Activated CD8-positive, alpha-beta memory T cell treated with anti-CD3 and anti-CD28 coated beads, Interleukin-2, amount 50 U/mL, for 1 hour (primary cell): ENCODE data around the gene RPL5.

Experiments used
- DNase-seq: peaks from one replicate; pipeline ENCODE4 v3.0.0-alpha.2; 2020; ENCODE audit errors: extremely low read depth

Gene RPL5

DNA sequence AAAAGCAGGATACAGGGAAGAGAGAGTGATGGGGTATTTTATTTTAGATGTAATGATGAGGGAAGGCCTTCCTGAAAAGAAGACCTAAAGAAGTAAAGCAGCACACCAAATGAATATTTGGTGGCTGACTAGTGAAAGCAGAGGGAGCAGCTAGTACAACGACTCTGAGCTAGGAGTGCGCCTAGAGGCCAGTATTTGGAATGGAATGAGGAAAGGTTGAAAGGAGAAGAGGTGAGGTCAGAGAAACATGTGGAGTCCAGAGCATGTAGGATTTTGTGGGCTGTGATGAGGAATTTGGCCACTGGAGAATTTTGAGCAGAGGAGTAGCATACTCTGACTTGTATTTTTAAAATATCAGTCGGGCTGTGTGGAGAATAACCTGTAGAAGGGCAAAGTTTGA, 11.8 kb upstream of the RPL5 start:
- DNase-seq: no peak

DNA sequence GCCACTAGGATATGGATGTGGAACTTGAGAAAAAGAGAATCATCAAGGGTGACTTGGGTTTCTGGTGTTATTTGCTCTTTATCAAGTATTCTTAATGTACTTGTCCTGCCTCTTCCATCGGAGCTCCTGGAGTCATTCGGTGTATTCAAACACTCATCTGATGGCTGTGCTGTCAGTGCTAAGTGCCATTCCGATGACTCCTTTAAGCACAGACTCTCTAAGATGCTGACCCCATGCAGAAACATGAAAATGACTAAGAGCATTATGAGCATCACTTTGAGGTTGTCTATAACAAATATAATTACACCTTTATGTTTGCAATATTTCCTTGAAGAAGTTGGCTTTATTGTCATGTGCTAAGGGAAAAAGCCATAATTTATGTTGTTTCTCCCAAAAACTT, 11.3 kb upstream of the RPL5 start:
- no peak for DNase-seq

GRCh38 chr1:92822879-92823278, 9.0 kb upstream of the RPL5 start:
- no peak for DNase-seq

- no peak for DNase-seq
These were observed 5.0 kb upstream of the RPL5 start for GRCh38 chr1:92826792-92827191.

DNA sequence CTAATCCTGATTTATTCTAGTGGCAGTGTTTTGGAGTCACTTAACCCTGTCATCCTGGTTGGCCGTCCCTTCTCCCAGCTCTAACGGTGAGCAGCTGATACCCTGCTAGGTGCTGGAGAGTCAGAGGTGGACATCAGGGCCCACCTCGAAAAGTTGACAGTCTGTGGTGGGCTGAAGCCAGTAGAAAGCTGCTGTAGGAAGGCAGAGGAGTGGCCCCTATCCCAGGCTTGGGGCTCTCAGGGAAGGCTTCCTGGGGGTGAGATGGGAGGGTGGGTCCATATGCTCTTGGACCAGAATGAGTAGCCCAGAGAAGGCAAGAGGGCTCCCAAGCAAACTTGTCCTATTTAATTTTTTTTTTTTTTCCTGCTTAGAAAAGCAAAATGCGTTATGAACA, 475 bp upstream of the RPL5 start:
- no peak for DNase-seq

DNA sequence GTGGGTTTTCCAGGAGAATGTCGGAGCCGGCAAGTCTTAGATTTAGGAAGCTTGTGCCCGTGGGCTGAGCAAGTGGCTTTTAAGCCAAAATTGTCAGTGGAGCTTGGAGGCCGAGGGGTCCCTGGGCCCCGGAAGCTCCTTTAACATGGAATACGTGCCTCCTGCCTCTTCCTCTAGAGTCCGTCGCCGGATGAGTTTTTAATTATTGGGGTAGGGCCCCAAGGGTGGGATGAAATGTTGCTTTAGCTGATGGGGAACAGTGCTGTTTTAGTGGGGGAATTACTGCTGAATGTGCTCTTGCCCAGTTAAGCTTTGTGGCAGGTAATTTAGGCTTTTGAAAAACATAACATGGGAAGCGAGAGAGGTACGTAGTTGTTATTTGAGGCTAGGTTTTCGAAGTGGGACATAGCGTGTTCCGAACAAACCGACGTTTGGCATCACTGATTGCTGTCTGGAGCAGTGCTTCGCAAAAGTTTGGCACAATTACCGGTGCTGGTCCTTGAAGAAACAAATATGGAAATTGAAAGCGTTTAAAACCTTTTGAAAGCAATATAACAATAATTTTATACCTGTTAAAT, 786 bp downstream of the RPL5 start:
- no peak for DNase-seq

GRCh38 chr1:92833840-92834239, 2.0 kb downstream of the RPL5 start:
- no peak for DNase-seq

DNA sequence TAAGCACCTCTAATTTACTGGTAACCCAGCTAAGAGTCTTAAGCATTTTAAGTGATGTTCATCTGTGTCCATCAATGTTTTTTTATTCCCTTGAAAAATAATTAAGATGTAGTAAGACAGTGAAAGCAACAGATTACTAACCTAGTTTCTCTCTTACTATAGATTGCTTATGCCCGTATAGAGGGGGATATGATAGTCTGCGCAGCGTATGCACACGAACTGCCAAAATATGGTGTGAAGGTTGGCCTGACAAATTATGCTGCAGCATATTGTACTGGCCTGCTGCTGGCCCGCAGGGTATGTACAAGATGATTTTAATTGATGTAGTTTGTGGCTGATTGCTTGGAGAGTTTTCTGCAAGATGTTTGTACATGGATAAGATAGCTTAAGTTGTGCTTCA, 2.8 kb downstream of the RPL5 start:
- no peak for DNase-seq

DNA sequence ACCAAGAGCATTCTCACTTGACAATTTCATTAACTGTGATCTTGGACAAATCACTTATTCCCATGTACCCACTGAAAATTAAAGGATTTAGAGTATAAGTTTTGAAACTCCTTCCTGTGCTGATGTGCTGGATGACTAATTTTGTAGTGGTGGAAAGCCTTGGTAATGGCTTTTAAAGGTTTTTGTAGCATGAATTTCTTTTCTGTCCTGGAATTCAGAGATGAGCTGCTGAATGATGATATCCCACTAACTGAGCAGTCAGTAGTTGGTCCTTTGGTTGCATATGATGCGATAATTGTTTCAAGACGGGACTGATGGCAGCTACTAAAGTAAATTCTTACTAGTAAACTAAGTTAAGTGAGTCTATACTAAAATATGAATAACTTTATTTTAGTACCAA, 5.2 kb downstream of the RPL5 start:
- no peak for DNase-seq

DNA sequence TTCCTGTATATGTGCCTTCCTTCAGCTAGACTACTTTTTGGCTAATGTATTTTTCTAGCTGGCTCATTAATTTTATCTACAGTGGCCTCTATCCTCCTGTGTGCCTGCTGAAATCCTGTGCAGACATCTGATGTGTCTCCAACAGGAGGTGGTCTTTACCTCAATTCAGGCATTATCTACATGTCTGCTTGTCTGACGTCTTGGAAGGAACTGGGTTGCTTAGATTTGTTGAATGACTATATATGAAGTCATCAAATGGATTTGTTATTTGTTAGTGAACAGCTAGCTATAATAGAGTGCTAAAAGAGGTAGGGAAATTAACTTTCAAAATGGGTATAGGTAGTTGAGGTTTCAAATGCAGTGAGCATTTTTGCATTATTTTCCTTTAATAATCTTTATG, 6.7 kb downstream of the RPL5 start:
- no peak for DNase-seq

DNA sequence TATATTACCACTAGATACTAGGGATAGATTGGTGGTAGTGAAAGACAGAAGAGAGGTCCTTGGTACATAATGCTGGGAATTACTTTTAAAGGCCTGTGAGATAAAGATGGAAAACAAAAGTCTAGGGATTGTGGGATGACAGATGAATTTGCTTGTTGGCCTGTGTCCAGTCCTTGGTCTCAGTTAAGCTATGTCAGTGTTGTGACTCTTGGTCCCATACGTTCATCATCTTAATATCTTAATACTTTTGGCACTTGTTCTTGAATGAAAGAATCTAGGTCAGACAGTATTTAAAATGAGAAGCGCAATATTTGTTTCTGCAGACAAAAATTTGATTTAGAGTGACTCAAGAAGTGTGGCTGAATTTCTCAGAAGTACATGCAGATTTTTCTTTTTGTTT, 7.6 kb downstream of the RPL5 start:
- no peak for DNase-seq

DNA sequence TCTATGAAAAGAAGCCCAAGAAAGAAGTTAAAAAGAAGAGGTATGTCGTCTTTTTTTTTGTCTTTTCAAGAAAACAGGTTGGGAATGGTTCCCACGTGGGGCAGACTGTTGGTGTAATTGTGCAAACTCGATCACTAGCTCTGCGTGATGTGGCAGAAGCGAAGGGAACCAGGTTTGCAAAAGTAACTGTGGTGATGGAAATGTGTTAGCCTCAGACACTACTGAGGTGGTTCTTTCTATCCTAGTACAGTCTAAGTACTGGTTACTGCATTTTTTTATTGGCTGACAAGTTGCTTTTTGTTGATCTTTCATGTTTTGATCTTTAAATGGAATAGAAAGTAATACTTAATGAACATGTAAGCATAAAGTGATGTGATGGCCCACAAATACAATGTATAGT, 8.8 kb downstream of the RPL5 start:
- DNase-seq: no peak

GRCh38 chr1:92842082-92843045, 10.5 kb downstream of the RPL5 start:
- no peak for DNase-seq

- no peak for DNase-seq
These were observed 11.2 kb downstream of the RPL5 start for GRCh38 chr1:92843046-92843423.

DNA sequence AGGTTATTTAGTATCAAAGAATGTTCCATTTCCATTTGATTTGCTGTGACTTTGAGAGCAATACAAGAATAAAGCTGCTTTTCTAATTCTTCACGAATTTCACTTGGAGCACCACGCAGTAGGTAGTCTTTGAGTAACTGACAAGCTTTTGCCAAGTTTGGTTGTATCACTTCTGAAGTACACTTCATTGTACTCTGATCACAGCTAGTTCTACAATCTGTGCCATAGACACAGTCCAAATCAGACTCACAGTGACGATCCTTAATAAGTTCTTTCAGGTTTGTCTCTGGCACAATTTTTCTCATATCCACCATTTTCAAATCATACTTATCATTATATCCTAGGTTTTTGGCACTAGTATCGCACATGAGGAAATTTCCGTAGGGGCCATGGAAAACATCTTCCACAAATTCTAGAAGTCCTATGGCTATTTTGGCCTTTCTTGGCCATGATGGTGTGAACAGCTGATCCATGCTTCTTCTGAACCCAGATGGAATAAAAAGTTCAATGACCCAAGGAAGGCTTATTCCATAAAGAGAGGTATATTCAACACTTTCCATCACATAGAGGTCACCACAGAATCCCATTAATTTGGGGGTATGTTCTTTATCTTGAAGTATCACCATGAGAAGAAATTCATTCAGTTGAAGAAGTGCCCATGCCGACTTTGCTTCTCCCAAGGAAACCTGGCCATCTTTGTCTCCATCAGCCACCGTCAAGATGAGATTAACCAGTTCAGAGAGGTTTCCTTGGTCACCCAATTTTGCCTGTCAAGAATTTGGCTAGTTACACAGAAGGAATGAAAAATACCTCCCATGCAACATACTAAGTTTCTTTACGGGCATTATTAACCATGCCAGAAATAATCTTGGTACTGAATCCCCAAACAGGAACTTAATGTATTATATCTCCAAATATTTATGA, 11.9 kb downstream of the RPL5 start:
- DNase-seq: no peak

GRCh38 chr1:92844439-92844838, 12.6 kb downstream of the RPL5 start:
- DNase-seq: no peak

DNA sequence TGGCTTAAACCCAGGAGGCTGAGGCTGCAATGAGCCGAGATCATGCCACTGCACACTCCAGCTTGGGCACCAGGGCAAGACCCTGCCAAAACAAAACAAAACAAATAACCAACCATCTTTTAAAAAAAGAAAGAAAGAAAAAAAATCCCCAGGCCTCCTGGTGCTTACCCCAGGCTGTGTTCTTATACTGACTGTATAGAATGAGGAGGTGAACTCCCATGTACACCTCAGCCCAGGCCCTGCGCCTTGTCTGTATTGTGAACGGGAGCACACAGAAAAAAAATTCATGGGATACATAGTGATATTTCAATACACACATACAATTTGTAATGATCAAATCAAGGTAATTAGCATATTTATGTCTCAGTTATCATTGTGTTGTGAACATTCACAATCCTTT, 14.1 kb downstream of the RPL5 start:
- DNase-seq: no peak

GRCh38 chr1:92848201-92848600, 16.4 kb downstream of the RPL5 start:
- no peak for DNase-seq

- DNase-seq: no peak
These were observed 18.2 kb downstream of the RPL5 start for GRCh38 chr1:92850019-92850418.

- DNase-seq: no peak
These were observed 19.9 kb downstream of the RPL5 start for GRCh38 chr1:92851729-92852128.

GRCh38 chr1:92853299-92853698, 21.5 kb downstream of the RPL5 start:
- DNase-seq: no peak

DNA sequence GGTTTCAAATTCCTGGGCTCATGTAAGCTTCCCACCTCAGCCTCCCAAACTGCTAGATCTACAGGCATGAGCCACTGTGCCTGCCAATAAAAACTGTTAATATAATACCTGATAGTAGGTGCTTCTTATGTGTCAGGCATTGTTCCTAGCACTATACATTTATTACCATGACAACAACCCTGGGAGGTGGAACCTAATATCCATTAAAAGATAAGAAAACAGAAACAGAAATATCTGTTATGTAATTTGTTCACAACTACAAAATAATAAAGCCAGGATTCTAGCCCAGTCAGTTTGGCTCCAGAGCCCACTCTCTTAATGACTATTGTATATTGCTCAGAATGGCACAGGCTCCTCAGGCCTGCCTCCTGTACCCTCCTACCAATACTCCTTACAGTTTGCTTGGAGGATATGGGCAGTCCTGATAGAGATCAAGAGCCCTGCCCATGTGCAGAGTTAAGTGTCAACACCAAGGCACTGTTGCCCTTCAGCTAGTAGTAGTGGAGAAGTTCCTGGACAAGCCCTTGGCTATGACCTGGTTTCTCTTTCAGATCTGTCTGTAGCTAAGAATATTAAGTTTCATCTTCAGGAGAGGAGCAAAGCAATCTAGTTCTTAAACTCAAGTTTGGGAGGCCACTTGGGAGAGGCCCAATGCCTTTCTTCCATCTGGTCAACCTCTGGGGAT, 22.4 kb downstream of the RPL5 start:
- DNase-seq: no peak
